Measurements from ENCODE around the gene CERS4. TPM values are rescaled to one million over a fixed set of nuclear protein-coding genes. Genes with fewer than 3 reads are reported as not detected.
"Not testable (repeated sequence)": the region's sequence is repeated elsewhere in the genome, so short reads cannot be mapped to it uniquely, and the experiment has no call there.

The CERS4 gene
- total RNA-seq, 1 donor from 2014 or later: 65.4 TPM

- DNase-seq (no peak), ATAC-seq (no peak)
- Histone ChIP-seq H3K4me1 (peaks cover 4% of the 10 kb centered on the region), H3K27ac (no peak overlapping the region), H3K36me3 (no peaks in the 10 kb centered on the region), H3K9me3 (no peaks in the 10 kb centered on the region), H3K4me3 (no peak overlapping the region), H3K27me3 (no peaks in the 10 kb centered on the region)
- no peak for TF ChIP-seq CTCF (IDR thresholded peaks at IDR 0.05)
- intact Hi-C loops (cut with DNase I): no loop called here
These were observed 4.9 kb downstream of the CERS4 start for GRCh38 chr19:8213827-8214672.

GRCh38 chr19:8214802-8215201 lies 5.6 kb downstream of the CERS4 start:
- H3K4me1 ChIP-seq: peaks cover 4% of the 10 kb centered on the region
- no peak for DNase-seq
- no peaks in the 10 kb centered on the region for H3K27me3 ChIP-seq
- intact Hi-C loops (cut with DNase I): no loop called here
- no peak overlapping the region for H3K4me3 ChIP-seq
- no peak overlapping the region for H3K27ac ChIP-seq
- no peaks in the 10 kb centered on the region for H3K9me3 ChIP-seq
- ATAC-seq: no peak
- H3K36me3 ChIP-seq: no peaks in the 10 kb centered on the region
- no peak for TF ChIP-seq CTCF (IDR thresholded peaks at IDR 0.05)

- TF ChIP-seq CTCF (IDR thresholded peaks at IDR 0.05): no peak
These were observed 6.6 kb downstream of the CERS4 start for GRCh38 chr19:8215783-8216182.

GRCh38 chr19:8216357-8216756 lies 7.2 kb downstream of the CERS4 start:
- ATAC-seq (no peak), DNase-seq (no peak)
- no peak for TF ChIP-seq CTCF (IDR thresholded peaks at IDR 0.05)
- no peak overlapping the region for H3K4me3 ChIP-seq
- no peaks in the 10 kb centered on the region for H3K9me3 ChIP-seq
- intact Hi-C loops (cut with DNase I): no loop called here
- H3K27ac ChIP-seq: no peak overlapping the region
- H3K4me1 ChIP-seq: no peaks in the 10 kb centered on the region
- H3K27me3 ChIP-seq: no peaks in the 10 kb centered on the region
- no peaks in the 10 kb centered on the region for H3K36me3 ChIP-seq

More at GRCh38 chr19:8215783-8216182, 6.6 kb downstream of the CERS4 start:
- ATAC-seq (no peak), DNase-seq (no peak)
- Histone ChIP-seq H3K4me3 (no peak overlapping the region), H3K36me3 (no peaks in the 10 kb centered on the region), H3K27ac (no peak overlapping the region), H3K4me1 (no peaks in the 10 kb centered on the region), H3K27me3 (no peaks in the 10 kb centered on the region), H3K9me3 (no peaks in the 10 kb centered on the region)
- intact Hi-C loops (cut with DNase I): no loop called here

- H3K27me3 ChIP-seq; DNase-seq; H3K36me3 ChIP-seq; ATAC-seq; H3K4me3 ChIP-seq; H3K4me1 ChIP-seq; intact Hi-C loops (cut with DNase I); H3K27ac ChIP-seq; H3K9me3 ChIP-seq: not testable (repeated sequence)
These were observed 9.0 kb downstream of the CERS4 start for GRCh38 chr19:8218127-8218526.

- DNase-seq: no peak
- ATAC-seq: no peak
- intact Hi-C loops (cut with DNase I): no loop called here
- no peaks in the 10 kb centered on the region for H3K9me3 ChIP-seq
- no peaks in the 10 kb centered on the region for H3K4me1 ChIP-seq
- H3K27me3 ChIP-seq: no peaks in the 10 kb centered on the region
- no peak overlapping the region for H3K4me3 ChIP-seq
- H3K27ac ChIP-seq: no peak overlapping the region
- TF ChIP-seq CTCF (IDR thresholded peaks at IDR 0.05): no peak
- no peaks in the 10 kb centered on the region for H3K36me3 ChIP-seq
These were observed 11.3 kb downstream of the CERS4 start for GRCh38 chr19:8220481-8220880.

Data from upper lobe of right lung (tissue), 1 donor.